C4-2B (cell line): ENCODE data around the gene ELMO1.

Experiments used
- ZFX ChIP-seq: fragments of 450-650 bp; IDR thresholded peaks from 2 replicates; pipeline ENCODE4 v1.6.1; 2017
- TF ChIP-seq, protein P1 (sequence below): fragments of 450-650 bp; conservative IDR thresholded peaks from 2 replicates; pipeline ENCODE4 v1.5.1; 2017; ENCODE audit warnings: mild to moderate bottlenecking

DNA sequence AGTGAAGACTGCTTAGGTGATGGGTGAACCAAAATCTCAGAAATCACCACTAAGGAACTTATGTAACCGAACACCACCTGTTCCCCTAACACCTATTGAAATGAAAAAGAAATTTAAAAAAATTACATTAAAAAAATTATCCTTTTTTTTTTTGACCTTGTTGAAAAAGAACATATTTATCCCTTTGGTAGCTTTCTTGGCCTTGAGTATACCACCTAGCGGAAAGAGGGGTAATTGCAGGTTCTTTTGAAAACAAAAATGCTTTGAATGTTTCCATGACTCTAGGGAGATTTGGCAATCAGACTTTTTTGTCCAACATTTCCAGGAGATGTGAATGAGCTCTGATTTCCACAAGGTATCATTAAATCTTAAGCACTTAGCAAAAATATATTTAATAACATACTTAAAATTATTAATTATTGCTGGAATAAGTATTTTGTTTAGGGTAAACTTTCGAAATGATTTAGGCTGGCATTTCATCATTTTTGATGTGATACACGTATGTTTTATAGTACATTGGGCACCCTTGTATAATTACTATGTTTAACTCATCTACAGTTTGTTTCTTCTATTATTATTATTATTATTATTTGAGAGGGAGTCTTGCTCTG is 47.0 kb upstream of the ELMO1 start:
- TF ChIP-seq, protein P1, sequence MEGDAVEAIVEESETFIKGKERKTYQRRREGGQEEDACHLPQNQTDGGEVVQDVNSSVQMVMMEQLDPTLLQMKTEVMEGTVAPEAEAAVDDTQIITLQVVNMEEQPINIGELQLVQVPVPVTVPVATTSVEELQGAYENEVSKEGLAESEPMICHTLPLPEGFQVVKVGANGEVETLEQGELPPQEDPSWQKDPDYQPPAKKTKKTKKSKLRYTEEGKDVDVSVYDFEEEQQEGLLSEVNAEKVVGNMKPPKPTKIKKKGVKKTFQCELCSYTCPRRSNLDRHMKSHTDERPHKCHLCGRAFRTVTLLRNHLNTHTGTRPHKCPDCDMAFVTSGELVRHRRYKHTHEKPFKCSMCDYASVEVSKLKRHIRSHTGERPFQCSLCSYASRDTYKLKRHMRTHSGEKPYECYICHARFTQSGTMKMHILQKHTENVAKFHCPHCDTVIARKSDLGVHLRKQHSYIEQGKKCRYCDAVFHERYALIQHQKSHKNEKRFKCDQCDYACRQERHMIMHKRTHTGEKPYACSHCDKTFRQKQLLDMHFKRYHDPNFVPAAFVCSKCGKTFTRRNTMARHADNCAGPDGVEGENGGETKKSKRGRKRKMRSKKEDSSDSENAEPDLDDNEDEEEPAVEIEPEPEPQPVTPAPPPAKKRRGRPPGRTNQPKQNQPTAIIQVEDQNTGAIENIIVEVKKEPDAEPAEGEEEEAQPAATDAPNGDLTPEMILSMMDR: peak; percentile 82
- TF ChIP-seq ZFX: no peak
